Activated CD4-positive, alpha-beta T cell treated with anti-CD3 and anti-CD28 coated beads, Interleukin-2, amount 50 U/mL, for 1 hour (primary cell): ENCODE data around the gene ETV3.
A peak's percentile ranks its signal among the peaks of the same experiment; 100 is the strongest.
"Not testable (repeated sequence)": the region's sequence is repeated elsewhere in the genome, so short reads cannot be mapped to it uniquely, and the experiment has no call there.

Source experiments
- DNase-seq: peaks from one replicate; pipeline ENCODE4 v3.0.0-alpha.2; 2020

Gene ETV3

GRCh38 chr1:157138220-157139051 is at the start of gene ETV3:
TSS of gene ETV3 (minus strand) at chr1:157138395. CDS start at chr1:157136352, 2,043 bp downstream.
- DNase-seq = peak; percentile 82

- no peak for DNase-seq
Measured at GRCh38 chr1:157186281-157186992, 48.2 kb upstream of the ETV3 start.

- DNase-seq = no peak
Measured at GRCh38 chr1:157183870-157184269, 45.7 kb upstream of the ETV3 start.

GRCh38 chr1:157182371-157182770 is 44.2 kb upstream of the ETV3 start:
- not testable (repeated sequence) for DNase-seq

GRCh38 chr1:157181790-157182189 is 43.6 kb upstream of the ETV3 start:
- no peak for DNase-seq

GRCh38 chr1:157181258-157181657 is 43.1 kb upstream of the ETV3 start:
- DNase-seq = no peak

GRCh38 chr1:157178490-157178889 is 40.3 kb upstream of the ETV3 start:
- no peak for DNase-seq

- no peak for DNase-seq
Measured at GRCh38 chr1:157177733-157178394, 39.7 kb upstream of the ETV3 start.

- no peak for DNase-seq
Measured at GRCh38 chr1:157176591-157177121, 38.5 kb upstream of the ETV3 start.

GRCh38 chr1:157176016-157176415 is 37.8 kb upstream of the ETV3 start:
- DNase-seq = no peak

GRCh38 chr1:157173900-157174410 is 35.8 kb upstream of the ETV3 start:
- DNase-seq = no peak

- not testable (repeated sequence) for DNase-seq
Measured at GRCh38 chr1:157173241-157173640, 35.0 kb upstream of the ETV3 start.

- DNase-seq = not testable (repeated sequence)
Measured at GRCh38 chr1:157172591-157172990, 34.4 kb upstream of the ETV3 start.

GRCh38 chr1:157171903-157172503 is 33.8 kb upstream of the ETV3 start:
- DNase-seq = not testable (repeated sequence)

- DNase-seq = peak; percentile 44
Measured at GRCh38 chr1:157170677-157171515, 32.7 kb upstream of the ETV3 start.

GRCh38 chr1:157168015-157168414 is 29.8 kb upstream of the ETV3 start:
- no peak for DNase-seq

GRCh38 chr1:157167437-157167836 is 29.2 kb upstream of the ETV3 start:
- DNase-seq = no peak

GRCh38 chr1:157166590-157166989 is 28.4 kb upstream of the ETV3 start:
- no peak for DNase-seq

- DNase-seq = peak; percentile 73
Measured at GRCh38 chr1:157163273-157164127, 25.3 kb upstream of the ETV3 start.

- DNase-seq = no peak
Measured at GRCh38 chr1:157162345-157162744, 24.1 kb upstream of the ETV3 start.

GRCh38 chr1:157161901-157162300 is 23.7 kb upstream of the ETV3 start:
- DNase-seq = no peak
